Motor neuron (in vitro differentiated cells): ENCODE data around the gene HNF1B. TPM values are rescaled to one million over a fixed set of nuclear protein-coding genes. Genes with fewer than 3 reads are reported as not detected.

ENCODE experiments used
- ATAC-seq, 8 experiments: fragments of 200-7000 bp; cut with Tn5 transposase; replicated peaks in 6 of 8; 2 replicates each; pipeline ENCODE4 v1.8.0; 2021; ENCODE audit warnings: mild to moderate bottlenecking in 8 of 8, moderate library complexity in 8 of 8
- H3K27ac ChIP-seq, 2 donors: fragments of 250-450 bp; sonication (Bioruptor Pico); 2 replicates each; pipeline ENCODE4 v1.9.0; 2021; ENCODE audit warnings: antibody characterized with exemption in 2 of 2, mild to moderate bottlenecking in 2 of 2, moderate library complexity in 1 of 2
- H3K4me1 ChIP-seq, 2 donors: fragments of 250-450 bp; sonication (Bioruptor Pico); replicated peaks in 1 of 2; 2 replicates each; pipeline ENCODE4 v1.6.1; 2021; ENCODE audit warnings: antibody characterized with exemption in 2 of 2, mild to moderate bottlenecking in 2 of 2, moderate library complexity in 1 of 2
- H3K4me3 ChIP-seq, 5 donors: fragments of 250-450 bp; sonication (Bioruptor Pico); 2 replicates each; pipeline ENCODE4 v1.9.0; 2021; ENCODE audit warnings: antibody characterized with exemption in 5 of 5, mild to moderate bottlenecking in 5 of 5, moderate library complexity in 4 of 5
- WGBS, 10 experiments: fragments of 450-650 bp; shearing (Covaris generic); methylation state at CpG; one replicate each; pipeline ENCODE4 v1.0.0; 2022; 5-methylcytosine and 5-hydroxymethylcytosine counted together
- in situ Hi-C, 9 experiments: fragments of 400-800 bp; cut with MboI; loops; one replicate each; pipeline ENCODE4 v1.15.0; 2021; ENCODE audit warnings: low sequenced_read_pairs in 9 of 9, low pct_unique_long_range_greater_than_20kb in 2 of 9; ENCODE audit not compliant: unreplicated experiment in 9 of 9
- total RNA-seq, 8 experiments: library from RNA; unstranded; fragments of 300-600 nt; gene quantifications; 2 replicates each; pipeline versions ENCODE4 v1.2.3 to v1.2.4, GENCODE V29; 2022

The HNF1B gene
- total RNA-seq, 8 experiments from 2014 or later, result 0.05 to 0.66 (median 0.20) TPM; not detected in 1

DNA sequence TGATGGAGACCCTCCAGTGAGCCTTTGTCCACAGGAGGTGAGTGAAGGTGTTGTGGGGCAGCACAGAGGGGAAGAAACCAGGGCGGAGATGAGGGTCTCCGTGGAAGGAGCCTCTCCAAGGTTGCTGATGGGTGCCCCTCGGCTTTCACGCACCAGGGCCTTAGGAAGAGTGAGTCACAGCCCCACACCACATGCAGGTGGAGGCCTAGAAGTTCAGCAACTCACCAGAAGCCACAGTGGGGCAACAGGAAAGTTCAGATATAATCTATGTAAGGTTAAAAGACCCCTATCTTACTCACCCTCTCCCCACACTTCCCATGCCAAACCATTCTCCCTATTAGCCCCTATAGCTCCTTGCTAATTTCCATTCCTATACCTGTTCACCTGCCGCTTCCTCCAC lies 9.5 kb upstream of the HNF1B start:
- Histone ChIP-seq H3K4me1 (no peaks in the 10 kb centered on the region), H3K27ac (no peak overlapping the region), H3K4me3 (no peak overlapping the region)
- in situ Hi-C loops, result no loop called here
- WGBS, 10 experiments, result 27 to 83% (median 57%) methylated on average over 1 to 2 of the region's 5 CpGs; no CpG with 5 or more reads in 6 of the 10 experiments
- ATAC-seq, result no peak

DNA sequence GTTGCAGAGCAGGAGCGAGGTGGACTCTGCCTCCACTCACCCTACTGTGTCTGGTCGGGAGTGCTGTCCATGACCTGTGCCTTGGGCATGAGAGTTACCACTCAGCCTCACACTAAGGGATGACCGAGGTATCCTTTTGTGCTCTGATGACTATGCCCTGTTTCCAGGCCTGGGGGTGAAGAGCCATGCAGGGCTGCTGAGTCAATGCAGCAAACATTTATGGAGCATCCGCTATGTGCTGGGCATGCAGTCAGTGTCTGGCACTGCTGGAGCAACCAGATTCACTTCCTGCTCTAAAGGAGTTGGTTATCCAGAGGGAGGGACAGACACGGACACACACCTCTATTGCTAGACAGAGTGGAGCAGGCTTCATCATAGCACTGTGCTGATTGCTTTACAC lies 7.6 kb upstream of the HNF1B start:
- in situ Hi-C loops, result no loop called here
- H3K4me1 ChIP-seq, result no peaks in the 10 kb centered on the region
- WGBS, 10 experiments, result 0 to 94% (median 40%) methylated on average over 1 to 3 of the region's 5 CpGs; no CpG with 5 or more reads in 3 of the 10 experiments
- ATAC-seq, result peak in 1 of 8 experiments; percentile 20
- H3K27ac ChIP-seq, result no peak overlapping the region
- H3K4me3 ChIP-seq, result no peak overlapping the region

DNA sequence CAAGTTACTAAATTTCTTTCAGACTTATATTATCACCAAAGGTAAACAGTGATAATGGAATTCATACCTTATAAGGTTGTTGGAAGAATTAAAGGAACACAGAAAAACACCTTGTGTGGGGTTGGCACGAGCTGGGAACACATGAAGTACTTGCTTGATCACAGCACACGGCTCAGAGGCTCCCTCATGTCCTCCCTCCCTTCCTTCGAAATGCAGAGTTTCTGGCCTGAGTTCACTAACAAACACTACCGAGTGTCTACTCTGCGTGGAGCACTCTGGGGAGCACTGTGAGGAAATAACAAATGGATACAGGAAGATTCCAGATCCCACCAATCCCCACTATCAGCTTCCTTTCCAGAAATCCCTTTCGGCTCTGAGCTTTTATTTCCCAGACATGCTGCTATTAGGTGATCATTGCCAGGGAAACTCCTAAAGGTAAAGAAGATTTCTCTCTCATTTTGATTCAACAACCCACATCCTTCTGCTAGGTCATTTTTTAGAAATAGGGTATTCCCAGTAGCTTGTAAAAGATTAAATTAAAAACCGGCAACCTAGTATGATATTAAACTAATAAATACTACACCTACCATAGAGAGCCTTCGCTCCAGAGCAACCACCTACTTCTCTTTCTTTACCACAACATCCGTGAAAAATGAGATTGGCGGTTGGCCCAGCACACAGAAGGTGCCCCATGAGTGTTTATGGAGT lies 6.1 kb upstream of the HNF1B start:
- in situ Hi-C loops, result no loop called here
- WGBS, 10 experiments, result 52 to 90% (median 82%) methylated on average over 2 to 10 of the region's 10 CpGs

DNA sequence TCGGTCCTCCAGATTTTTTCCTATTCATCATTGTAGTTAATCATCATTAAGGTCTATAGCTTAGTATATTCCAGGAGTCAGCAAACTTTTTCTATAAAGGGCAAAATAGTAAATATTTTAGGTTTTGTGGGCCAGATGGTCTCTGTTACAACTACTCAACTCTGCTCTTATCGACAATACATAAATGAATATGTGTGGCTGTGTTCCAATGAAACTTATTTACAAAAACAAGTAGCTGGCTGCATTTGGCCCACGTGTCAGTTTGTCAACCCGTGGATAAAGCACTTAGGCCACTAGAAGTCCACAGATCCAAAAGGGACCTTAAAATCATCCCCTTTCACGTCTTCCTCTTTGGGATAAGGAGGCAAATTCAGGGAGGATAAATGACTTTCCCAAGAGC lies 5.4 kb upstream of the HNF1B start:
- peaks cover 0 to 7% of the 10 kb centered on the region in 2 donors for H3K4me1 ChIP-seq
- 0 to 100% (median 57%) methylated on average over 1 to 5 of the region's 5 CpGs; no CpG with 5 or more reads in 1 of the 10 experiments for WGBS, 10 experiments
- no peak overlapping the region for H3K27ac ChIP-seq
- no peak overlapping the region for H3K4me3 ChIP-seq
- in situ Hi-C loops, result no loop called here
- peak in 2 of 8 experiments; percentile 36 to 57 for ATAC-seq

More for the DNA sequence above, 6.1 kb upstream of the HNF1B start:
- Histone ChIP-seq H3K27ac (no peak overlapping the region), H3K4me3 (no peak overlapping the region), H3K4me1 (peaks cover 0 to under 1% of the 10 kb centered on the region in 2 donors)
- ATAC-seq, result no peak

DNA sequence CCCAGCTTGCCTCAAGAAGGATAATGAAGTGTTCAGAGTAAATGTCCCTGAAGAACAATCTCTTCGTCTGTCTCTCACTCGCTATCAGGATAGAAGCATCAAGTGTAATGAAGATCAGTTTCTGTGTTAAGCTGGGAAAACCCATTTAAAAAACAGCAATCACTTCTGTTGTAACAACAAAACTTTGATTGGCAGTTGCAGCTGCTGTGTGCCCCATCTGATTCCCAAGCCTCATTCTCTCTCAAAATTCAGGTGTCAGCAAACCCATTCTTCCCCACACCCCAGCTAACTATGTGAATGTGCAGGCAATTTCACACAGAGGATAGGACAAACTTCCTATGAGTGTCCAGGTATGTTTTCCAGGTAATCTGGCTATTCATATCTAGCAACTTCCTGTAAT lies 2.4 kb upstream of the HNF1B start:
- H3K27ac ChIP-seq, result no peak overlapping the region
- ATAC-seq, result no peak
- no peak overlapping the region for H3K4me3 ChIP-seq
- 40 to 89% (median 77%) methylated on average over 2 of the region's 2 CpGs; no CpG with 5 or more reads in 4 of the 10 experiments for WGBS, 10 experiments
- in situ Hi-C loops, result no loop called here
- peaks cover 7 to 8% of the 10 kb centered on the region in 2 donors for H3K4me1 ChIP-seq

DNA sequence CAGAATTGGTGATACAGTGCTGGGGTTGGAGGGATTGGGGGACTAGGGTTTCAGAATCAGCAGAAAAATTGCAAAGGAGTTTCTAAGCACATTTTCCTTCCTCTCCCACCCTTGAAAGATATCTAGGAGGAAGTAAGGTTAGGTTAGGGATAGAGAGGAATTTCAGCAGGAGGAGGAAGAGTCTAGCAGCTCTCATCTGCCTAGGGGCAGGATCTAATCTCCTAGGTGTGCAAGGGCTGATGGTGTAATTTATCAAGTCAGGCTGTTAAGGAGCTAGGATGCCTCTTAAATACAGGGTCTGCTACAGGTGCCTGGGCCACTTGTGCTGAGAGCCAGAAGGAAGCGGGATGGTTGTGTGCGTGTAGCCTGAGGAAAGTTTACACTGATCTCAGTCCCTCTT lies 1.8 kb upstream of the HNF1B start:
- Histone ChIP-seq H3K27ac (no peak overlapping the region), H3K4me1 (peaks cover 8 to 13% of the 10 kb centered on the region in 2 donors), H3K4me3 (no peak overlapping the region)
- 27 to 100% (median 79%) methylated on average over 1 to 2 of the region's 2 CpGs; no CpG with 5 or more reads in 6 of the 10 experiments for WGBS, 10 experiments
- no peak for ATAC-seq
- in situ Hi-C loops, result no loop called here

DNA sequence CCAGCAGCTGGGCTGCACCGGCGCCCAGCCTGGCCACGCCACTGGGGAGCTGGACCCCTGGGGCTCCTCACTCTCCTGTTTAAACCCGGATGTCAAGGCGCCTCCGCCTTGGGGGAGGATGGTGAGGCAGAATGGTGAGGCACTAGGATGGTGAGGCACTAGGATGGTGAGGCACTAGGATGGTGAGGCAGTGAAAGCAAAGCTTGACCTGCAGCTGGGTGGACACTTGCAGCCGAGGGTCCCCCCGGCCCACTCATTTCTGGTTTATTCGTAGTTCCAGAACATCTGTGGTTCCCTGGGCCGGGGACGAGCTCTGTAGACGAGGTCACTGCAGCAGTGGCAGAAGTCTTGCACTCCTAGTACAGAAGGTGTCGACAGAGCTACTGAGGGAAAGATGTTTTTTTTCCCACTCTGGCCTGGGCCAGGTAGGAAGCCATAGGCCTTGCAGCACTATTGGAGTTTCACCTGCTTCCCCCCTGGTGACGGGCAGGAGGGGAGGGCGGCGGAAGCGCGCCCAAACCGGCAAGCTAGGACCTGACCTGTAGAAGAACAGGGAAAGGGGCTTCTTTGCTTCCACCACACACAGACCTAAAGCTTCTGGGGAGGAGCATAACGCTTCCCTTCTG lies 1.1 kb upstream of the HNF1B start:
- in situ Hi-C loops, result no loop called here
- Histone ChIP-seq H3K4me1 (peaks cover 8 to 15% of the 10 kb centered on the region in 2 donors), H3K27ac (no peak overlapping the region), H3K4me3 (peak overlapping the region in 1 of 5 donors; percentile 46)
- no peak for ATAC-seq
- WGBS, 10 experiments, result 0 to 100% (median 36%) methylated on average over 1 to 6 of the region's 20 CpGs; no CpG with 5 or more reads in 4 of the 10 experiments

DNA sequence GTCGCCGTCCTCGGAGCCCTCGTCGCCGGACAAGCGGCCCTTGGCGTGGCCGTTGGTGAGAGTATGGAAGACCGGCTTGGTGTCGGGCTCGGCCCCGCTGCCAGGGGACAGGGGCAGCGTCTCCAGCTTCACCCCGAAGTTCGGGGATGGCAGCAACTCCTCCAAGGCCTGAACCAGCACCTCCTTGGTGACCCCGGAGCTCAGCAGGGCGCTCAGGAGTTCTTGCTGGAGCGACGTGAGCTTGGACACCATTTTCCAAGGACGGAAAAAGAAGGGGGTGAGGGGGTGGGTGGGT lies 279 bp downstream of the HNF1B start:
- ATAC-seq, result peak in 3 of 8 experiments; percentile 6 to 26 (median 18)
- Histone ChIP-seq H3K27ac (peak overlapping the region in 1 of 2 donors; percentile 61), H3K4me3 (peak overlapping the region in 2 of 5 donors; percentile 17 to 46), H3K4me1 (peaks cover 8 to 15% of the 10 kb centered on the region in 2 donors)
- in situ Hi-C loops, result no loop called here
- WGBS, 10 experiments, result 50% methylated on average over 2 of the region's 21 CpGs; no CpG with 5 or more reads in 9 of the 10 experiments

DNA sequence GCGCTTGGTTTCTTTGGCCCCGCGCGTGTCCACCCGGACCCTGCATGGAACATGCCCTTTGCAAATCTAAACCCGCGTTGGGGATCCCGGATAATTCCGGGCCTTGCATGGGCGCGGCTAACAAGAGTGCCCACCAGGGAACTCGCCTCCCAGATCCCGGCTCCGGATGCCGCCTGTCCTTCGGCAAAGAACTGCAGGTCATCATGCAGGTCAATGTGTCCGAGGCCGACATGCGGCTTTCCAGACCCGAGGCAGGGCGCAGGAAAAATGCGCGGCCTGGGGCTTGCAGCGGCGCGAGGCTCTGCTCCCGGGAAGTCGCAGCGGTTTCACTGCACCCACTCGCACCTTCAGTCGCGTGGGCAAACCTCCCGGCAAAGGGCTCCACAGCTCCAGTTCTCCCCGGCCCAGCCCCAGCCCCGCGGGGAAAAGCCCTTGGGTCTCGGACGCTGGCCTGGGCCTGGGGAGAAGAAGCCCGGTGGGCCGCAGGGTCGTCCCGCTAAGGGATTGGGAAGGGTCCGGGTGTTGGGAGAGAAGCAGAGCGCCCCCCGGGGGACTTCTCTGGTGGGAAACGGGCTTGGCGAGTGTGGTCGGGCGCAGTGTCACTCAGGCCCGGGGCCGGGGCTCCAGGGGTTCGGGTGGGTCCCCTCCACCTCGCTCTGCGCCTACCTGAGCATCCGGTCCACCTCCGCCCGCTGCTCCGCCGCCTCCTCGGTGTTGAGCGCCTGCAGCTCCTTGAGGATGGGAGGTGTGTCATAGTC lies 805 bp downstream of the HNF1B start:
- in situ Hi-C loops, result no loop called here
- Histone ChIP-seq H3K4me3 (peak overlapping the region in 3 of 5 donors; percentile 15 to 46 (median 17)), H3K27ac (peak overlapping the region in 1 of 2 donors; percentile 61), H3K4me1 (peaks cover 11 to 15% of the 10 kb centered on the region in 2 donors)
- 8 to 13% (median 10%) methylated on average over 2 to 26 of the region's 61 CpGs; no CpG with 5 or more reads in 6 of the 10 experiments for WGBS, 10 experiments
- peak in 5 of 8 experiments; percentile 33 to 50 (median 38) for ATAC-seq

DNA sequence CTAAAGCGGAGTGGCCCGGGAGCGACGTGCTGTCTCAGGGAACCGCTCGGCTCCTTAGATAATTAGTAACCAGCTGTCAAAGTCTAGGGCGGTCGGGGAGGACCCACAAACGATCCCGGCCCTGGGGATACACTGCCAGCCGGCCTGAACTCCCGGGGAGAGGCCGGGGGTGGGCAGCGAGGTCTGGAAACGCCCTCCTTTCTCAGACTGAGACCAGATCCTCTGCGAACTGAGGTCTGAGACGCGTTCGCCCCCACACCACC lies 1.3 kb downstream of the HNF1B start:
- WGBS, 10 experiments, result 5 to 16% (median 8%) methylated on average over 4 to 7 of the region's 19 CpGs; no CpG with 5 or more reads in 7 of the 10 experiments
- H3K4me1 ChIP-seq, result peaks cover 13 to 15% of the 10 kb centered on the region in 2 donors
- H3K4me3 ChIP-seq, result peak overlapping the region in 3 of 5 donors; percentile 15 to 46 (median 17)
- in situ Hi-C loops, result no loop called here
- peak overlapping the region in 1 of 2 donors; percentile 61 for H3K27ac ChIP-seq
- ATAC-seq, result peak in 5 of 8 experiments; percentile 24 to 51 (median 42)

DNA sequence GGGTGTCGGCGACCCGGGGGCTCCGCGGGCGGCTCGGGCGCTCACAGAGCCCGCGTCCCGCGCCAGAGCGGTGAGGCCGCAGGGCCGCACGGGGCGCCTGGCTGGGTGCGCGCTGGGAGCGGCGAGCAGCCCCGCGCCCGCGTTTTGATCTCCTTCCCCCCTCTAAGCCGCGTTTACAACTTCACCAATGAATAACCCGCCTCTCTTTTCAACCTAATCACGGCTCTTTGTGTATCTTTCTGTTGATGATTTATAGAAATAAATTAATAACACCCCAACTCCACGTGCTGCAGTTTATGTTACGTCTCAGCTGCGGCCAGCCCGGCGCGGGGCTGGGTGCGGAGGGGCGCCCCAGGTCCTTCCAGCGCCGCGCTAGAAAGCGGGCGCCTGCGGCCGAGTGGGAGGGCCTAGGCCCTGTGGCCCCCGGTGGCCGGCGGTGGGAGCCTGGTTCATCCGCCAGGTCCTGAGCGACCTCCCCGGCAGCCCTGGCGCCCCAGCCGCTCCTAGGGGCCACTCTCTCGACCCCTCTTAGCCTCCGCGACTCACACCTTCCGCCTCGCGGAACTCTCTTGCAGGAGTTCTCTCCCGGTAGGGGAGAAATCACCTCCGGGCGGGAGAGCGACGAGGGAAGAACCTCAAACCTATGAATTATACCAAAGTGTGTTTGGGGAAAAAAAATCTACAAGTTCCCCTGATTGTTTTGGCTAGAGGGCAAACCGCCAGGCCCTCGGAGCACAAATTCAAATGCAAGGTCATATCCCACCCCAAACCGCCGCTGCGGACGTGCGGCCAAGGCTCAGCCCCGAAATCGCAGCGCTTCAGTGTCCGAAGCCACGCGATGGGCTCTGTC lies 1.9 kb downstream of the HNF1B start:
- in situ Hi-C loops, result no loop called here
- Histone ChIP-seq H3K4me3 (peak overlapping the region in 3 of 5 donors; percentile 15 to 46 (median 17)), H3K4me1 (peaks cover 15 to 17% of the 10 kb centered on the region in 2 donors), H3K27ac (peak overlapping the region in 1 of 2 donors; percentile 51)
- ATAC-seq, result peak in 6 of 8 experiments; percentile 20 to 53 (median 44)
- WGBS, 10 experiments, result 4 to 30% (median 16%) methylated on average over 4 to 19 of the region's 76 CpGs; no CpG with 5 or more reads in 5 of the 10 experiments

DNA sequence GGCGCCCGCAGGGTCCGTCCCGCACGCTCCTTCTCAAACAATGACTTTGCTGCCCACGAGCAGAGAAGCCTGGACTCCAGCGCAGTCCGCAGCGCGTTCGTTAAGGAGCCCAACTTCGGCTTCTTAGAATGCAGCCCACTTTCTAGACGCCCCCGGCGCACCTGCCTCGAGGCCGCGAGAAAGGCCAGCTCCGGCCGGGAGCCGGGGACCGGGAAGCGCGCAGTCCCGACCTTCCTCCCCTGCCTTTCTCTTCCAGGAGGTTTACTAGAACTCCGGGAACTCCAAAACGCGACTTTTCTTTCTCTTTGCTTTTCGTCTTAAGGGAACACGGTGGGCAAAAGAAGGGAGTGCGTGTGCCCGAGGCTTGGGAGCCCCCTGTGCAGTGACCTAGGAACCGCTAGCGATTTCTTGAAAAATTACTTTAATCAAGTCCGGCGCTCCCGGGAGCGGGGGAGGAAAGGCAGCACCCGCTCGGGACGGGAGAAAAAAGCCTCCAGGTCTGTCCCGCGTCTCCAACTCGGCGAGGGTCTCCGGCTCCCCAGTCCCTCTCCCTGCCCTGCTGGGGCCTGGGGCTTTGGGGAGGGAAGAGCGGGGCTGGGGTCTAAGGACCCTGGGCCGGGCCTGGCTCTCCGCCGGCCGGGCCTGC lies 2.6 kb downstream of the HNF1B start:
- Histone ChIP-seq H3K27ac (peak overlapping the region in 1 of 2 donors; percentile 51), H3K4me3 (peak overlapping the region in 3 of 5 donors; percentile 15 to 46 (median 17)), H3K4me1 (peaks cover 15 to 20% of the 10 kb centered on the region in 2 donors)
- in situ Hi-C loops, result no loop called here
- WGBS, 10 experiments, result 0 to 4% (median 2%) methylated on average over 1 to 31 of the region's 51 CpGs; no CpG with 5 or more reads in 3 of the 10 experiments
- peak in 7 of 8 experiments; percentile 3 to 45 (median 25) for ATAC-seq
